ENCODE measurements around the gene USP6. TPM values are rescaled to one million over a fixed set of nuclear protein-coding genes. Genes with fewer than 3 reads are reported as not detected.

Gene USP6
- total RNA-seq, 6 donors from 2014 or later = 0.15 to 8.4 (median 0.29) TPM; not detected in 1

Small RNA genes lying within 50 kb of the gene (small RNA-seq; reads per million reads assigned to genes)
- 0 reads per million in 4 donors for gene AC012146.4

Other genes starting within 250 kb of the USP6 start
- gene C17orf107, start 216.5 kb upstream of the USP6 start, total RNA-seq = 1 to 10 TPM; 2.6 to 6.3 (median 3.4) TPM
- 1 to 10 TPM in 3 of 6 donors, under 1 TPM in 1, not detected in 2; 0.61 to 1.7 (median 1.2) TPM for gene CHRNE, start 212.9 kb upstream of the USP6 start, total RNA-seq
- gene GP1BA, start 183.8 kb upstream of the USP6 start, total RNA-seq = 1 to 10 TPM in 1 of 6 donors, under 1 TPM in 4, not detected in 1; 0.23 to 1.4 (median 0.59) TPM
- gene SLC25A11, start 176.0 kb upstream of the USP6 start, total RNA-seq = 10 to 100 TPM; 37.5 to 69.2 (median 47.9) TPM
- 100 to 1,000 TPM in 2 of 6 donors, 10 to 100 TPM in 4; 41.9 to 130 (median 72.9) TPM for gene RNF167, start 175.8 kb upstream of the USP6 start, total RNA-seq
- gene PFN1, start 167.5 kb upstream of the USP6 start, total RNA-seq = 100 to 1,000 TPM; 403 to 814 (median 641) TPM
- 10 to 100 TPM in 3 of 6 donors, 1 to 10 TPM in 3; 4.3 to 49.2 (median 10.6) TPM for gene ENO3, start 164.9 kb upstream of the USP6 start, total RNA-seq
- gene SPAG7, start 148.2 kb upstream of the USP6 start, total RNA-seq = 10 to 100 TPM; 48.2 to 66.4 (median 63.8) TPM
- 100 to 1,000 TPM in 2 of 6 donors, 10 to 100 TPM in 4; 27.1 to 162 (median 50.8) TPM for gene CAMTA2, start 128.4 kb upstream of the USP6 start, total RNA-seq
- gene INCA1, start 118.5 kb upstream of the USP6 start, total RNA-seq = 10 to 100 TPM in 1 of 6 donors, 1 to 10 TPM in 5; 1.4 to 32.5 (median 3.1) TPM
- 100 to 1,000 TPM; 130 to 270 (median 206) TPM for gene KIF1C, start 118.1 kb upstream of the USP6 start, total RNA-seq
- 1 to 10 TPM in 2 of 6 donors, under 1 TPM in 4; 0.15 to 4.0 (median 0.82) TPM for gene SLC52A1, start 80.6 kb upstream of the USP6 start, total RNA-seq
- 1 to 10 TPM in 5 of 6 donors, under 1 TPM in 1; 0.89 to 9.7 (median 5.3) TPM for gene ZFP3, start 37.6 kb upstream of the USP6 start, total RNA-seq
- 10 to 100 TPM in 2 of 6 donors, 1 to 10 TPM in 4; 5.5 to 27.2 (median 9.4) TPM for gene ZNF232, start 4.2 kb upstream of the USP6 start, total RNA-seq
- 10 to 100 TPM in 3 of 6 donors, 1 to 10 TPM in 3; 4.9 to 29.3 (median 10.4) TPM for gene ZNF594, start 75.8 kb downstream of the USP6 start, total RNA-seq
- gene SCIMP, start 118.8 kb downstream of the USP6 start, total RNA-seq = 10 to 100 TPM in 3 of 6 donors, 1 to 10 TPM in 3; 6.3 to 30.6 (median 10.7) TPM
- gene RABEP1, start 166.3 kb downstream of the USP6 start, total RNA-seq = 10 to 100 TPM; 36.1 to 81.7 (median 39.6) TPM

All from upper lobe of left lung (tissue), 6 donors.